Neural progenitor cell (in vitro differentiated cells): ENCODE results near the gene KDM6A.

Experiments
- EZH2 ChIP-seq: fragments of 200-600 bp; sonication (generic); IDR thresholded peaks from 2 replicates; pipeline ENCODE4 v1.6.1; 2017; ENCODE audit warnings: antibody characterized with exemption, mild to moderate bottlenecking, moderate library complexity
- EZH2phosphoT487 ChIP-seq: fragments of 200-600 bp; sonication (generic); IDR thresholded peaks from 2 replicates; pipeline ENCODE4 v1.6.1; 2017; ENCODE audit warnings: antibody characterized with exemption
- TF ChIP-seq, protein P1 (sequence below): fragments of 200-600 bp; sonication (generic); IDR thresholded peaks from 2 replicates; pipeline ENCODE4 v1.5.1; 2017; ENCODE audit warnings: antibody characterized with exemption, mild to moderate bottlenecking

DNA sequence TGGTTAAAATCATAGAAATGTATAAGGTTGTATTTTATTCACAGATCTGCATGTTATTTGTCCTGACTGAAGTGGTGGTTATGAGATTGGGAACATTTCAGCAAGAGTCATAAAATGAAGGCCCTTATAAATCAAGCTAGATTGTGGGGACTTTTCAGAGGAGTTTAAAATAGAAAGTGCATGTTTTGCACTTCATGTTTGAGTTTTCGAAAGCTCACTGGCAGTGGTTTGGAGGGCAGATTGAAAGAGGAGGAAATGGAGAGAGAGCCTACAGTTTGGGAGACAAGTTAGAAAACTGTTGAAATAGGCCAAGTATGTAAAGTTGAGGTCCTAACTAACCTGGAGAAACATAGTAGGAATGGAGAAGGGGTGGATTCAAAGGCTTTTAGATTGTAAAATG is 124.9 kb downstream of the KDM6A start:
- TF ChIP-seq EZH2: no peak
- TF ChIP-seq EZH2phosphoT487: no peak
- TF ChIP-seq, protein P1, sequence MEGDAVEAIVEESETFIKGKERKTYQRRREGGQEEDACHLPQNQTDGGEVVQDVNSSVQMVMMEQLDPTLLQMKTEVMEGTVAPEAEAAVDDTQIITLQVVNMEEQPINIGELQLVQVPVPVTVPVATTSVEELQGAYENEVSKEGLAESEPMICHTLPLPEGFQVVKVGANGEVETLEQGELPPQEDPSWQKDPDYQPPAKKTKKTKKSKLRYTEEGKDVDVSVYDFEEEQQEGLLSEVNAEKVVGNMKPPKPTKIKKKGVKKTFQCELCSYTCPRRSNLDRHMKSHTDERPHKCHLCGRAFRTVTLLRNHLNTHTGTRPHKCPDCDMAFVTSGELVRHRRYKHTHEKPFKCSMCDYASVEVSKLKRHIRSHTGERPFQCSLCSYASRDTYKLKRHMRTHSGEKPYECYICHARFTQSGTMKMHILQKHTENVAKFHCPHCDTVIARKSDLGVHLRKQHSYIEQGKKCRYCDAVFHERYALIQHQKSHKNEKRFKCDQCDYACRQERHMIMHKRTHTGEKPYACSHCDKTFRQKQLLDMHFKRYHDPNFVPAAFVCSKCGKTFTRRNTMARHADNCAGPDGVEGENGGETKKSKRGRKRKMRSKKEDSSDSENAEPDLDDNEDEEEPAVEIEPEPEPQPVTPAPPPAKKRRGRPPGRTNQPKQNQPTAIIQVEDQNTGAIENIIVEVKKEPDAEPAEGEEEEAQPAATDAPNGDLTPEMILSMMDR: no peak
